ENCODE results near the gene NAA10.
A peak's percentile ranks its signal among the peaks of the same experiment; 100 is the strongest.
"Not testable (repeated sequence)": the region's sequence is repeated elsewhere in the genome, so short reads cannot be mapped to it uniquely, and the experiment has no call there.

The NAA10 gene

DNA sequence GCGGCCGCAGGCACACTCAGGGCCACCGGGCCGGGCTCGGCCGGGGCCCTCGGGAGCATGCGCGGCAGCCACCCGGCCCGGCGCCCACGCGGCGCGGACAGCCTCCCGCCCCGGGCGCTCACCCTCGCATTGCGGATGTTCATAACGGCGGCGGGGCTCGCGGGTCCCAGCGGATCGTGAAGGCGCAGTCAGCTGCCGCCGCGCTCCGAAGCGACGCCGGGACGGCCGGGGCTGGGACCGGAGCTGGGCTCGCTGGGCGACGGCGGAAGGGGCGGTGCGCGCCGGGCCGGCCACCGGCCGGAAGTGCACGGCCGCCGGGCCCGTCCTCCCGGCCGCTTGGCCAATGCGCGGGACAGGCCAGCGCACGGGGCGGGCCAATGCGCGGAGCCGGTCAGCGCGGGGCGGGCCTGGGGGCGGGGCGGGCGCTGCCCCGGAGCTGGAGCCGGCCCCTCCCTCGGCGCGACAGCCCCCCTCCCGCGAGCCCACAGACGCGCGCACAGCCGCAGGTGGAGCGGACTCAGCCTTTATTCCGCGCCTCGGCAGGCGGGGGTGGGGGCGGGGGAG lies at the start of gene NAA10:
NAA10 (minus strand) TSS at position 276 of the 564 bp plus-strand sequence; CDS start at position 143, 133 bp downstream.
- DNase-seq = peak; percentile 17

DNA sequence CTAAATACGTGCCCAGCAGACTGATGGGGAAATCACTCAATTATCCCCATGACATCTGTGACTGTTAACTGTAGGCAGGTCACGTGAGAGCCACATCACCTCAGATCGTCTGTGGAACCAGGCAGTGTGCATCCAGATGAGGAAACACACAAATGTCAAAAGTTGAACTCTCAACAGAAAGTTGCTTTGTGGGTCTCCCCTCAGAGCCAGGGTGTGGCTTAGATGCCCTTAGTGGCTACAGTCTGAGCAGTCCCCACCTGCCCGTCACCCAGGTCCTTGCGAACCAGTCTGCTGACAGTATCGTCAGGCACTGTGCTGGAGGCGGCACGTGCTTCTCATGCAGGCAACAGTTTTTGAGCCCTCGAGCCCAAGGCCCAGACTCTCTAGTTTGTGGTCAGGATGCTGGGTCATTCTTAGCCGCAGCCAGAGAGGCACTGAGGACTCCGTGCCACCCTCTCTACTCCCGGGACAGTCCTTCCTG lies 48.5 kb upstream of the NAA10 start:
- DNase-seq = no peak

DNA sequence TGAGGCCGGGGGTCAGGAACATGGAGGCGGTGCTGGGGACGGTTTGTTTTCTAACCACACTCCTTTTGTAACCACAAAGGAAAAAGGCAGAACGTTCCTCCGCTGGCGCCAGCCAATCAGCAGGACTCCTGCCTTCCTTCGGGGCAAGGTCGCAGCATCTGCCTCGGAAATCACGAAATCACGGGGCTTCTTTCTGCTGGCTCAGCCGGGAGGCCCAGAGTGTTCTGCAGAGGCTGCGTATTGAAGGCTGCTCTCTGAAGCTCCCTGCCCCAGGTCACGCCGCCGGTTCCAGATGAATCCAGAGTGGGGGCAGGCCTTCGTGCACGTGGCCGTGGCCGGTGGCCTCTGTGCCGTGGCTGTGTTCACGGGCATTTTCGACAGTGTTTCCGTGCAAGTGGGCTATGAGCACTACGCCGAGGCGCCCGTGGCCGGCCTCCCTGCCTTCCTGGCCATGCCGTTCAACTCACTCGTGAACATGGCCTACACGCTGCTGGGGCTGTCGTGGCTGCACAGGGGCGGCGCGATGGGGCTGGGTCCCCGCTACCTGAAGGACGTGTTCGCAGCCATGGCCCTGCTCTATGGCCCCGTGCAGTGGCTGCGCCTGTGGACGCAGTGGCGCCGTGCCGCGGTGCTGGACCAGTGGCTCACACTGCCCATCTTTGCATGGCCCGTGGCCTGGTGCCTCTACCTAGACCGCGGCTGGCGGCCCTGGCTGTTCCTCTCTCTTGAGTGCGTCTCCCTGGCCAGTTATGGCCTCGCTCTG lies 47.1 kb upstream of the NAA10 start:
- DNase-seq = no peak

DNA sequence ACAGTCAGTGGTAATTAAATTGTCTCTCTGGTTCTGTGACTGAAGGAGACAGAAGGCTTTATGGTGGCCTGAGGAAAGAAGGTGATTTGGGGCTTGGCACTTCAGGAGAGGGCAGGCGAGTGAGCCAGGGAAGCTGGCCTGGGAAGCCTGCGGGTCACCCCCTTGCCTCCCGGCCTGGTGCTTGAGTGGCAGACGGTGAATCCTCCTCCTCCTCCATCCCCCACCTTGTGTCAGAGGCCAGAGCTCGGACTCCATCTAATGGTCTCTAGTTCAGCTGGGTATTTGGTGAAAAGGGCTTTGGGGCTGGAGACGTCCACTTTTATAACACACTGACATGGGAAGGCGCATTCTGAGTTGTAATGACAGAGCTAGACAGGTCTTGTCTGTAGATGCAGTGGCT lies 46.4 kb upstream of the NAA10 start:
- DNase-seq = no peak

DNA sequence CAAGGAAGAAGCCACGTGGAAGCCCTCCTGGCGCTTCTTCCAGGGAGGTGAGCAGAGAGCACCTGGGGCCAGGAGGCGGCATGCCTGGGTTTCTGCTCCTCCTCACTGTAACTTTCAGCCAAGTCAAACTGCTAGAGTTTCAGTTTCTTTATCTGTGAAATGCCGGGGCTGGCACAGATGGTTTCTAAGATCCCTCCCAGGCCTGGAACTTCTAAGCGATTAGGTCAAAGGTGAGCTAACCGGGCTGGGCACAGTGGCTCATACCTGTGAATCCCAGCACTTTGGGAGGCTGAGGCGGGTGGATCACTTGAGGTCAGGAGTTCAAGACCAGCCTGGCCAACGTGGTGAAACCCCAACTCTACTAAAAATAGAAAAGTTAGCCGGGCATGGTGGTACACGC lies 45.6 kb upstream of the NAA10 start:
- DNase-seq = not testable (repeated sequence)

DNA sequence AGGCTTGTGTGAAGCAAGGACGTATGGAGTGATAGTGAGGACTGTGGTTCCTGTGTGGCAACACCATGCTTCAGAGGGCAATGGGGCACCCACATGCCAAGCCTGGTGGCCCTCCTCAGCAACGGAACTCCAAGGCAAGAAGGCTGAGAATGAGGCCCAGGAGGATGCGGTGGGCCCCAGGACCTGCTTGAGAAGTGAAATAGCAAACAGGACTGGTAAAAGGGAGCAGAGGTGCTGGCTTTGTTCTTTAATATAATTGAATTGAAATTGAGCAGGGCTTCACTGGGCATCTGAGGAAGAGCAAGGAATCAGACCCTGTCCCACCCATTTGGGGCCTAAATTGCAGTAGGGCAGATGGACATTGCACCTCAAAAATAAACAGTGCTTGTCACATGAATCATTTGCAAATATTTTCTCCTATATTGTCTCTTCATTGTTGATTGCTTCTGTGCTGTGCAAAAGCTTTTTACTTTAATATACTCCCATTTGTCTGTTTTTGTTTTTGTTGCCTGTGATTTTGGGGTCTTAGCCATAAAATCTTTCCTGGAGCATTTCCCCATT lies 40.0 kb upstream of the NAA10 start:
- no peak for DNase-seq

DNA sequence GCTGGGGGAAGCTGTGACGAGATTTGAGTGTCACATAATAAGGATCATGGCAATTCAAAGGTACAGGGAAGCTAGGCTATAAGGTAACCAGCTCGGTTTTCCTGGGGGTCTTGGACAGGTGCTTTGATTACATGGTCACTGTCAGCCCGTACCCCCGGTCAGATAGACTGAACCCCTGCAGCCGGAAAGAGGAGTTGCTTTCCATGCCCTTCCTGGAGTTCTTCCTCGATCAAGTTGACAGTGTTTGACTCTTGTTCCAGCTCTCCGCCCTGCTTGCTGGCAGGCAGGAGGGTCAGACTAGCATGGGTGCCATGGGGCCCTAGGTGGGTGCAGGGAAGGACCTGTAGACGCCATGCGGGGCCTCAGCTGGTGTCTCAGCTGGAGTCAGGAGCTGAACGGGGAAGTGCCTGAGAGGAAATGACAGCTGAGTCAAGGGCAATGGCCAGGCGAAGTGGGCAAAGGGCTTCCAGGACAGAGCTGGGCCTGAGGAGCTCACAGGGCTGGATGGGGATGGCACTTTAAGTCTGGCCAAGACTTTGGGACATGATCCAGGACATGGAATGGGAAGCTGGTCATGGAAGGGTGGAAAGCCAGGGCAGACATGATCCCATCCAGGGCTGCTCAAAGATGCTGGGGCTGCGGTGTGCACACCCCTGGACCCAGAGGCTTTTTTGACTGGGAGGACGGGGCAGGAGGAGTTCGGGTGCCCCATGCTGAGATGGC lies 39.3 kb upstream of the NAA10 start:
- DNase-seq = no peak

DNA sequence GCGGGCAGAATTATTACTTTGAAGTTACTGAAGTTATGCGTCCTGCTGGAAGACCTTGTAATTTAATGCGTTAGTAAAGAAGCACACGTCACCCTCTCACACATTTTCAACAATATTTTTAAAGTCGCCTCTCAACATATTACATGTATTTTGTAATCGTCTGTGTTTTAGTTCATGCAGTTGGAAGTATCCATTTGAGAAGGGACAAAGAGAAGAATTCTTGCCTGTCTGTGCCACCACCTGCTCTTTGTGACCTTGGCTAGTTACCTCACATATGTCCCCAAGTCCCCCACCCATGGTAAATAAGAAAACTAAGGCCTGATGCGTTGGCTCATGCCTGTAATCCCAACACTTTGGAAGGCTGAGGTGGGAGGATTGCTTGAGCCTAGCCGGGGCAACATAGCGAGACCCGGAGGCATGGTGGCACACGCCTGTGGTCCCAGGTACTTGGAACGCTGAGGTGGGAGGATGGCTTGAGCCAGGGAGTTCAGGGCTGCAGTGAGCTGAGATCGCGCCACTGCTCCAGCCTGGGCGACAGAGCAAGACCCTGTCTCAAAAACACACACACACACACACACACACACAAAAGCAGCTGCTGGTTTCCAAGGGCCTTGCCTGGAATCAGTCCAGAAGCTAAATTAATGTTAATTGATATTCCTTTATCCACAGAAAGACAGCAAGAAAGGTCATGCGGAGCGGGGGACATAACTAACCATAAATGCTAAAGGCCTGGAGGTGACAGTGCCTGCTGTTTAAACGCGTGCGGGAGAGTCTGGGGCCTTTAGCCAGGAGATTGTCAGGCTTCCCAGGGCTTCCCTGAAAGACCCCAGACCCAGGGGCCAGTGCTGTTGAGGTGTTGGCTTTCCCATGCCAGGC lies 38.5 kb upstream of the NAA10 start:
- DNase-seq = no peak

DNA sequence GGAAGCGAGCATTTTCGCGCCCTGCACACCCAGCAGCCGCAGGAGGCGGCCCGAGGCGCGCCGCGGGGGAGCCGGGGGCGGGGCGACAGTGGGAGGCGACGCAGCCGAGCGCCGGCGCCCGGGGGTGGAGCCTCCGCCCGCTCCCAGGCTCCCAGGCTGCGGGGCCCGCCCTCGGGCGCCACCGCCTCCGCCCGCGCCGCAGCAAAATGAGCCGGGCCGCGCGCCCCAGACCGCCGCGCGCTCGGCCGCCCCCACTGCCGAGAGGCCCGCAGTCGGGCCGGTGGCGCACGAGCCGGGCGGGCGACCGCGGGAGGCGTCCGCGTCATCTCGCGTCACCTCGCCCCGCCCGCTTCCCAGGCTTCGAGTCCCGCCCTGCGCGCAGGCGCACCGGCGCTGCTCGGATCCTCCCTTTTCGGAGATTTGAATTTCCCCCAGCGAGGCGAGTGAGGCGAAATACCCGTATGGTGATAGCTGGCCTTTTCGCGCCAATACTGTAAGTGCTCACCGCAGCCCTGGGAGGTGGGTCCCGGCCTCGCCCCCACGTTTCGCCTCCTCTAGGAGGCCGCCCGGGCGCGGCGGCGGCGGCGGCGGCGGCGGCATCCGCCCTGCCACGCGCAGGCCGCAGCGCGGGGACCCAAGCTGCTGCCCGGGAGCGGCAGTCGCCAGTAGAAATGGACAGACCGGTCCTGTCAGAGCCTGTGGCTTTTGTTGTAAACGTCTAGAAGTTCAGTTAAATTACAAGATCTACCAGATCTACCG lies 37.7 kb upstream of the NAA10 start, which contains the start of gene TMEM187:
TMEM187 (plus strand) TSS at position 387 of the 759 bp plus-strand sequence. CDS start 9,309 bp downstream, outside the sequence.
- peak; percentile 82 for DNase-seq

DNA sequence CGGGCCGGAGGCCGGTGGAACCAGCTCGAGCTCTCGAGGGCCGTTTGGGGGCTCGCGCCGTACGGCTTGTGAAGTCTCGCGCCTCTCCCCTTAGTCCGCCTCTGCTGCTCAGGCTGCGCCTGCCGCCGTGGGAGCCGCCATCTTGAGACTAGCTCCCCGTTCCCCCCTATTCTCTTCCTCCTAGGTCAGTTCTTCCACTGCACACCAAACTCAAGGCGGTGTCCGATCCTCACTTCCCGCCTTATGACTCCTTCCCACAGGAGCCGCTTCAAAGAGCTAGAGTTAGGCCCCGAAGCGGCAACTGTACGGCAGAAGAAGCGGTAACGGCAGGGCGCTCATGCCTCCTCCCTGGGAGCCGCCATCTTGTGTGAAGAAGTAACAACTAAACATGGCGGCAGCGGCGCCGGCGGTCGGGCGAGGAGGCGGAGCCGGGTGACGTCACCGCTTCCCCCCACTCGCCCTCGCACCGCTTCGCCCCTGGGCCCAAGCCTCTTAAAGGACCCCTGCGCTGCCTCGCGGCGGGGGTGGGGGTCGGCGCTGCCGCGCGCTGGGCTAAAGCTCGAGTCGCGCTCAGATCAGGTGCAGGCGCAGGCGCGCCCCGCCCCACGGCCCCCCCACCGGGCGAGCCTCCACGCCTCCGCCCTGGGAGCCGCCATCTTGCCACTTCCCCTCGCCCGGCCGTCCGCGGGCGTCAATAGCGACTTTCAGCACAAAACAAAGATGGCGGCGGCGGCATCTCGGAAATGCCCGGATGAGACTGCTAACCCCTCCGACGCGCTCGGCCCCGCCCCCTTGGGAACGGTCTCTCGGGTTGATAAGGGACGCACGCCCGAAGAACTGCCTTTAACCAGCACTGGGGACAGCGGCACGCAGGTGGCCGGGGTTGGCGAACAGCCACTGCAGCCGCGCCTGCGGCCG lies 36.9 kb upstream of the NAA10 start, which contains the start of gene HCFC1:
HCFC1 (minus strand) TSS at position 369 of the 918 bp plus-strand sequence. CDS start 978 bp downstream, outside the sequence.
- peak; percentile 90 for DNase-seq

DNA sequence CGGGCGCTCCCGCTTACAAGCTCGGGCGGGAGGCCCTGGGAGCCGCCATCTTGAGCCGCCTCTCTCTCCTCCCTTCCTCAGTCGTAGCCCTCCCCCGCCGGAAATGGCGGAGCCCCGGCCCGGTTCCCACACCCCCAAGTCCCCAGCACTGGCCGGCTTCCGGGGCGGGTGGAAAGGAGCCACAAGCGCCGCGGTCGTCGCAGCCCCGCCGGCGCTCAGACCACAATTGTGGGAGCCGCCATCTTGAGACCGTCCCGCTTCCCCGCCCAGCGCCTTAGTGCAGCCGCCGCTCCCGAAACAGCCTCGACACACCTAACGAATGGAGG lies 36.2 kb upstream of the NAA10 start:
- DNase-seq = peak; percentile 70

DNA sequence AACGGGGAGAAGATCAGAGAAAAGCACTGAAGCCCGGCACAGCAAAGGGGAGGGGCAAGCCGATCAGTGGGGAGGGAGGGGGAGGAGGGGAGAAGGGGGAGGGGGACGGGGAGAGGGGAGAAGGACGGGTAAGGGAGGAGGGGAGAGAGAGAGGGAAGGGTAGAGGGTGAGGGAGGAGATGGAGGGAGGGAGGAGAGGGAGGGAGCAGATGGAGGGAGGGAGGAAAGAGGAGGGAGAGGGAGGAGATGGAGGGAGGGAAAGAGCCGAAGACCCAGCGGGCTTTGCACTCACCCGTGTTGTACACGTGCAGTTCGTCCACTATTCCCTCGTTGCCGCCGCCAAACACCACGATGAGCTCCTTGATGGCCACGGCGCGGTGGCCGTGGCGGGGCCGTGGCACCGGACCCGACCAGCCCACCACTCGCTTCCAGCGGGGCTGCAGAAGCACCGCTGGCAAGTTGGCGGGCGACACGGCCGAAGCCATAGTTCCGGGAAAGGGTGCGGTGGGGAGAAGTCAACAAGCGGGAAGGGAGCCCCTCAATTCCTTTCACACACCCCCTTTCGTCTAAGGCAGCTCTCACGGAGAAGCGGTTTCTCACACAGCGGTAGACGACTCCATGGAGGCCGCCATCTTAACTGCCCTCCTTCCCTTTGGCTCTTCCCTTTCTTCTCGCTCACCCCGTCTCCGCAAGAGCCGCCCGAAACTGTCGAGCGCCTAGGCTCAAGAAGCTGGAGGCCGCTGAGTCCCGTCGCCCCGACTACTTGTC lies 35.7 kb upstream of the NAA10 start:
- DNase-seq = peak; percentile 24

DNA sequence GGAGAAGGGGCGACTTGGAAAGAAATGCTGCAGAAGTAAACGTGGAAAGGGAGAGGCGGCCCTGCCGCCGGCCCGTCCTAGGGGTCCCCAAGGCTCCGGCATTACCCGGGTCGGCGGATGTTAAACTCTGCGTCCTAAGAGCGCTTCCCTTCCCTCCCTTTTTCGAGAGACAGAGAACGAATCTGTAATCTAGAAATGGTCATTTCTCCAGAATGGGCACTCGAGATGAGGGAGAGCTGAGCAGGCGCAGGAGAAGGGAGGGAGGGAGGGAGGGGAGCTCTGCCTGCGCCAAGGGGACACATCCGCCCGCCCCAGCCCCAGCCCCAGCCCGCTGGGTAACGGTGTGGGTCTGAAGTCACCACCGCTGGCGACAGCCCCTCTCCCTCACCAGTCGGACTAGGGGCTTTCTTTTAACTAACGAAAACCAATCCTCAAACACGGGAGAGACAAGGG lies 35.1 kb upstream of the NAA10 start:
- DNase-seq = no peak

DNA sequence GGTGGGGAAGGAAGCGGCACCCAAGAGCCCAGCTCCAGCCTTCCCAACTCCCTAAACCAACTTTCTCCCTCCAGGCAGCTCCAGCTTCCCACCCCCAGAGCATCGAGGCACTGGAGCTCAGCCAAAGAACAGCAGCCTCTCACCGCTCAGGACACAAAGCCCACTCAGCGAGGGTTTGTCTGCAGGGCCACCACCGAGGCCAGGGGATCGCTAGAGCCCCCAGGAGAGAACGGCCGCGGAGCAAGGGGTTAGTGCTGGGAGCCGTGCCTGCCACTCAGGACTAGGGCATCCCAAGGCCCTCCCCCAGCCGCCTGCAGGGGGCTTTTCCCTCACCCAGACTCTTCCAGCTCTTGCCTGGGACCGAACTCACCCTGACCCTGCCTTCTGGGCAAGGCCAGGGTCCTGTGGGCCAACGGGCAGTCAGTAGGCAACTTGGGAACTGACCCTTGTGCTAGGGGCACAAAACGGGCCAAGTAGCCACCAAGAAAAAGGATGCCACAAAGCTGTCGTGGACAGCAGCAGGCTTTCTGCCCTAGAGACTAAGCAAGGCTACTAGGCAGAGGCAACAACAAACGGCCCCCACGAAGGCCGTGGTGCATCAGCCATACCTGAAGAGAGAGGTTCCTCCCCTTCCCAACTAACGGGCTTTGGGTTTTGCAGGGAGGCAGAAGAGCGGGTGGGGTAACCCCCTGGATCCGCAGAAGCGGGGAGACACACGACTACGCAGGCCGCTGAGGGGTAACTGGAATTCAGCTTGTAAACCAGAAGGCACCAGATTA lies 34.5 kb upstream of the NAA10 start:
- no peak for DNase-seq

DNA sequence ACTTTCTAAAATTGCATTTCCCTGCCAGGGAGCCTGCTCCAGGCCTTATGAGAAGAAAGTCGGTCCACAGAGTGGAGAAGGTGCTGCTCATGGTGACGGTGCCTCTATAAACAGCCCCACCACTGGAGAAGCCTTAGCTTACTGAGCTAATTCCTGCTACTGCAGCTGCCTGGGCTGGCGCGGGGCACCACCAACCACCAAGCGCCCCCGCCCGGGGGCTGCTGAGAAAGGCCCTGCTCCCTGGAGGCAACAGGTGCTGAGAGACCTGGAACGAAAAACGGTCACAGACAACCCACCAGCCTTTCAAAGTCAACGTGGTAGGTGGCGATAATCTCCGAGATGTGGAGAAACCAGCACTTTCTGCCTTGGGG lies 33.9 kb upstream of the NAA10 start:
- DNase-seq = no peak

DNA sequence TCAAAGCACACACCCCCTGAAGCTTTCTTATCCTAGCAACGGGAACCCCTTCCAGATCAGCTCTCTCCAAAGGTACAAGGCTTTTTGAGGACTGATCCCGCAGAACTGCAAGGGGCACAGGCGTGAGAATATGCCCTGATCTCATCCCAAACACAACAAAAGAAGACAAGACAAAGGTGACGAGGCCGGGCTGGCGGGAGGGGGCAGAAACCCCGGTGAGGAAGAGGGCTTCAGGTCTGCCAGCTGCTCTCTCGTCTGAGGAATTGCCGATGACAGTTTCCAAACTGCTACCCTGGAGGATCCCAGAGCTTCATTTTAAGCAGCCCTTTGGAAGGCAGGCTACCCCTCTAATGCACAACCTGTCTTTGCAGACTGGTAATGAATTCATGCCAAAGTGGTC lies 33.4 kb upstream of the NAA10 start:
- DNase-seq = no peak

DNA sequence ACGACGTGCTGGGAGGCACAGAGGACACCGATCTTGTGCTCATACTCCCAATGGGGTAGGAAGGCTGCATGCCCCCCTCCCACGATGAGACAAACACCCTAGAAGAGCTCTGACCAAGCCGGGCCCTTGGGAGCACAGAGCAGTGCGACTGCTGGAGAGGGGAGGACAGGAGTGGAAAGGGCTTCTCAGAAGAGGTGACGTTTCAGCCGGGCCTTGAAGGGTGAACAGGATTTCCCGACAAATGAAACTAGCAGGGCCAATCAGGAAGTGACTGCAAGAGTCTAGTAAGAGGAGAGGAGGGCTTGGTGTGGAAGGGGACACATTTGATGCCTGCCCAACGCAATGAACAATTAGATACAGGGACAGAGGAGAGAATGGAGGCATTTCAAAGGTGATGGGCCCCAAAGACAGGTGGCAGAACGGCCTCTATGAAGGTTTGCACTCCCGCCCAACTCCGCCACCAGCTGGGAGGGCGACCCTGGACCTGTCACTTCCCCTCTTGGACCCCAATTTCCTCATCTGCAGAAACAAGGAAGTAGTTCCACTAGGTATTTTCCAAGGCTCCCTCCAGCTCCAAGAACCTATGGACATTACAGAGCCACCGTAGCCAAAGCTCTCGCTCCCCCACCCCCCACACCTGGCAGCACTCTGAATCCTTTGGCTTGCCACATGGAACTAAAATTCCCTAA lies 32.8 kb upstream of the NAA10 start:
- no peak for DNase-seq

DNA sequence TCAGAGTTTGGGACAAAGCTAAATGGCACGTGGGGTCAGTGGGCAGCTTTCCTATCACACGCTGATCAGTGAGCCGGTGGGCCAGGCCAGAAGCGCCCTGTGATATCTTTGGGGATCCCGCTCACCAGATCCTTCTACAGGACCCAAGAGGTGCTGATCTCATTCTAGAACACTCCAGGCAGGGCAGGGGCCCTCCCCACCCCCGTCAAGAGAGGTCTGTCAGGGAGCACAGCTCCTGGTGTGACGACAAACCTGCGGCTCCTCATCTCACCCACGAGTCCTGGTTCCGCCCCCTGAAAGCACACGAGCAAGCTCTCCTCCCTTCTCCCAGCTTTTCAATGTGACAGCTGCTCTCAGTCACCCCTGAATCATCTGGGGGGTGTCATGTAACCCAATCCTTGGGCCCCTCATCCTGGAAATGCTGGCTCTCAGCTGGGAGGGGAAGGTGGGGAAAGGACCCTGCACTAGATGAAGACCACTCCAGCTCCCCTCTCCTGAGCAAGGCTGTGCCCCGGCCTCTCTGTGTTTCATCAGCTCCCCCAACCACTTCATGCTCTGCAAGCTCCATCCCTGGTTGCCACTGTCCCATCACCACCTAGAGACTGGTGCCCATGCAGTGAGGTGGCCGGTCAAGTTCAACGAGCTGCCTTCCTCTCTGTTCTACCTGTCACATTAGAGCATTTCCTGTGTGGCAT lies 32.2 kb upstream of the NAA10 start:
- no peak for DNase-seq
